Measurements from ENCODE around the gene PGM2L1.
A peak's percentile ranks its signal among the peaks of the same experiment; 100 is the strongest.
"Not testable (repeated sequence)": the region's sequence is repeated elsewhere in the genome, so short reads cannot be mapped to it uniquely, and the experiment has no call there.

PGM2L1 gene

DNA sequence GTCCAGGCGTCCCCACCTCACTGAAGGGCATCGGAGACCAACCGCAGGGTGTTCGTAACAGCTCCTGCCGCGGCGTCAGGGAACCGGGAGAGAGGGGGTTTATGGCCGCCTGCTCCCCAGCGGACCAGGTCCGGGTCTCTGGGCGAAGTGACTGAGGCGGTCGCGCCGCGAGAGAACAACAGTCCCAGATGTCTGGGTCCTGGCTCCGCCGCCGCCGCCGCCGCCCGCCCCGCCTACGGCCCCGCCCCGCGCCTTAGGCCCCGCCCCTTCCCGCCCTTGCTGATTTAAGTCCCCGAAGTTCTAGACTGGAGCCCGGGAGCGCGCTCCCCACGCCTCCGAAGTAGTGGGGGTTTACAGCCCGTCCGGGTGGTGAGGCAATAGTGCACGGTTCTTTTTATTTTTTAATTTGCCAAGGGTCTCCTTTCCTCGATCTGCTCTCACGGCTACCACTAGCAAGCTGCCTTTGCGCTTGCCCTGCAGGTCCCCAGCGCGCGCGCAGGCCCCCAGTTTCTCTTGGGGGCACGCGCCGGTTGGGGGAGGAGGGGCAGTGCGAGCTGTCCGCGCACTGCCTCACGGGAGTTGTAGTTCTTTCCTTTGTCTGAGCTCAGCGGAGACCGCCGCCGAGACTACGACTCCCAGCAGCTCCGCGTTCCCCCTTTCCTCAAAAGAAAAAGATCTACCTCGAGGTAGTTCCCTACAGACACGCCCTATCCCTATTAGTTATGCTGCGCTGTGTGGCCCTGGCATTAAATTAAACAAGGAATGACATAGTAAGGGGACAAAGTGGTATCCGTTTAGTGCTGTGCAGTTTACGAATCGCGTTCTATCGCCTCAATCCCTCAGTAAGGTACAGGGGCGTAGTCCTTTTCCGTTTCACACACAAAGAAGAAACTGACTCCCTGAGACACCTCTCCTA, at the start of gene PGM2L1:
TSS of gene PGM2L1 (minus strand) at position 190 of the 916 bp plus-strand sequence. CDS start 272 bp downstream, outside the sequence.
- peak; percentile 98 to 99 for DNase-seq

DNA sequence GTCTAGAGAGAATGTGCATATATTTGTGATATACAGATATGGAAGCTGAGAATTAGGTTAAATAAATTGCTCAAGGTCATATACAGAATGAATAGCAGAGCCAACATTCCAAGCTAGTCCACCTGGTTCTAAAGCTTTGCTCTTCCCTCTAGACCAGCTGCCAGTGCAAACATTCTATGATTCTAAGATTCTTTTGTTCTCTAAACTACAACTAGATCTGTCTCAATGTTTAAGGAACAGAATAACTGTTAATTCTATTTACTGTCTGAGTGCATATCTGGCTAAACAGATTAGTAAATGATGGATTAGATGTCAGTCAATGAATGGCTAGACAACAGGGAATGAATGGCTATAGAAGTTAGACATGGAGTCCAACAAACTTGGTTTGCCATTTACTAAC, 49.5 kb upstream of the PGM2L1 start:
- DNase-seq: no peak

DNA sequence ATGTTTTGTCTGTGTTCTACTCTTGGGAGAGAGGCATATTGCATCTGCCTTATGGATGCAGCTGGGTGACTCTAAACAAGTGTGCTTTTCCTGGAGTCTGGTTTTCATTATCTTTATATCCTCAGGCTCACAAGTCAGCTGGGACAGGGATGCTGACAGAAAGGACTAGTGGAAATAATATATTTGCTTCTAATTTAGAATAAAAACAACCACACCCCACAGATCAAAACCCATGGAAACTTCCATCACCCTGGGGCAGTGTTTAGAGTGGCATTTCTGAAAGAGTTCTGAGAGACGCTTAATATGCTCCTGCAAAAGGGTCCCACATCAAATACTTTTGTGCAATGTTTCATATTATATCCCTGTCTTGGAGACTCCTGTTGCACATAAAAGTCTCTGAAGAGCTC, 48.3 kb upstream of the PGM2L1 start:
- no peak for DNase-seq

- DNase-seq: peak; percentile 7 to 30
Measured at GRCh38 chr11:74444173-74444826, 46.1 kb upstream of the PGM2L1 start.

DNA sequence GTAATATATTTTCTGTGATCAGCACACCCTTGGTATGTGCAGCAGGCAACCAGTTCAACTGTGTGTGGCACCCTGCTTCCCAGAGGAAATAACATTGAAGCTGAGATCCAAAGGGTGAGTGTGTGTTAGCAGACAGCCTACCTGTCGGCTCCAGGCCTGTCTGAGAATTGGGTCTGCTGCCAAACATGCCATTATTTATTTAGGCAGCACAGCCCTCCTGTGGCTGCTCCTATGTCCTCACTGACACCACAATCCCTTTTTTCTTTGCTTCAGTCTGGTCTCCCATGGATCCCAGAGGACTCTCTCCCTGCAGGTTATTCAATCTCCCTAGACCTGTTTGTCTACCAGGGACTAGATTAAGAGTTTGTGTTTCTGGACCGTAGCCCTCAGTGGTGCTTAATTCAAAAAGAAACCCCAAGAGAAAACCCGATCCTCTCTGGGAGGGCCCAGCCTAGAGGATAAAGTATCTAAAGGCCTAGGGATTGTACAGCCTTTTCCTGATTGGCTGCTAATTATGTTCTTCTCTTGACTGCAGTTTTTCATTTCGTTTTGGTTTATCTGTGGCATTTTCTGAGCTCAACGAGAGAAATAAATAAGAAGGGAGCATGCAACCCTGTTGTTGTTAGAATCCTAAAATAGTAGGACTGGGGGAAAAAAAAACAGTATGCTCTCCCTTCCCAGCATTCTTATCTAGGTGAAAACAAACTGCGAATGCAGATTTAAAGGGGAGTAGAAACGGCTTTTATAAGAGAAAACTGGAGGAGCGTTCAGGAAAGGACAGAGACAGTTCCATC, 45.0 kb upstream of the PGM2L1 start:
- DNase-seq: peak; percentile 89 to 94

- no peak for DNase-seq
Measured at GRCh38 chr11:74442636-74443035, 44.4 kb upstream of the PGM2L1 start.

DNA sequence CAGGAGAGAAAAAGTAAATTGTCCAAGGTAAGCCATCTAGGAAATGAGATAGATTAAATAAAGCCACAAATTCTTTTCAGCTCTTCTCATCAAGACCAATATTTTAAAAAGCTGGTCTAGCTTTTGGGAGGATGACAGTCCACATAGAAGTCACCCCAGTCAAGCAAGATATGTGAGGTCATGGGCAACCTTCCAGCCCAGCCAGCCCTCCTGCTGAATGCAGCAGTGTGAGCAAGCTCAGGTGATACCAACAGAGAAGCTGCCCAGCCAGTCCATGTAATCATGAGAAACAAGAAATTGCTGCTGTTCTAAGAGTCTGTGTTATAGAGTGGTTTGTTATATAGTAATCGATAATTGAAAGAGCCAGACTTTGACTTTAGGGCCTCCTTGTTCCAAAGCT, 40.4 kb upstream of the PGM2L1 start:
- no peak for DNase-seq

GRCh38 chr11:74437441-74438042, 39.3 kb upstream of the PGM2L1 start:
- DNase-seq: no peak

DNA sequence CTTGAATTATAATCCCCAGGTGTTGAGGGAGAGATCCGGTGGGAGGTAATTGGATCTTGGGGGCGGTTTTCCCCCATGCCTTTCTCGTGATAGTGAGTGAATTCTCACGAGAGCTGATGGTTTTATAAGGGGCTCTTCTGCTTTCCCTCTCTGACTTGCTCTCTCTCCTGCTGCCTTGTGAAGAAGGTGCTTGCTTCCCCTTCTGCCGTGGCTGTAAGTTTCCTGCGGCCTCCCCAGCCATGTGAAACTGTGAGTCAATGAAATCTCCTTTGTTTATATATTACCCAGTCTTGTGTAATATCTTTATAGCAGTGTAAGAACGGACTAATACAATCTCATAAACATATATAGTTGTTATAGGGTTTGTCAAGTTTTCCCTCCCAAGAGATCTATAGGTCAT, 36.3 kb upstream of the PGM2L1 start:
- no peak for DNase-seq

GRCh38 chr11:74429205-74429604, 31.0 kb upstream of the PGM2L1 start:
- no peak for DNase-seq

DNA sequence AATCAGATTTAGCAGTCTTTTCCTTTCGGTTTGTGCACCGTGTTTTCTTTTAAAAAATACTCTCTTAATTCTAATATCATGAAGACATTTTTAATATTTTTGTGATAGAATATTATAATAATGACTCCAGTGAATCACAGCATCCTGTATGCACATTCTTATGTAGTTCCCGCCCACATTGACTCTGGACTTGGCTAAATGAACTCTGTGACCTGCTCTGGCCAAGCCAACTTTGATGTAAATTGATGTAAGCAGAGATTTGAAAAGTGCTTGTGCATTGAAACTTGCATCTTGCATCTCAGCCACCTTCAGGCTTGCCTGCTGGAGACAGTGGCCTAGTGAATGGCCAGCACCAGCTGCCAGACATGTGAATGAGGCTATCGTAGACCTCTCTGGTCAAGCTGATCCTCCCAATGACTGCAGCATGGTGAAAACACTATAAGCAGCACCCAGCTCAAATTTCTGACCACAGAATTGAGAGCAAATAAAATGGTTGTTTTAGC, 29.2 kb upstream of the PGM2L1 start:
- no peak for DNase-seq

DNA sequence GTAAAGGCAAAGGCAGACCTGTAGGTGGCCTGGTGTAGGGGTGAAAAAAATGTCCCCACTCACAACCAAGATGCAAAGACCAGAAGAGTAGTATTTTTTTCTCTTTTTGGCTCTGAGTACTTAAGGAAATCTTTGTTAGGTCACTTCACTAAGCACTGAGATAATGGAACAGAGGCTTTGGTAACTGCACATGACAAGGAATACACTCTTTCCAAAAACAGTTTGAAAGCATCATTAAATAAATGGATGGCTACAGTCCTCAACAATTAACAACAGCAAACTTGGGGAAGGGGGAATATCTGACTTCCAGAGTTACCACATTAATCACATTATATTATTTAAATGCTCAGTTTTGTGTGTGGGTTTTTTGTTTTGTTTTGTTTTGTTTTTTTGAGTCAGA, 26.9 kb upstream of the PGM2L1 start:
- DNase-seq: no peak

DNA sequence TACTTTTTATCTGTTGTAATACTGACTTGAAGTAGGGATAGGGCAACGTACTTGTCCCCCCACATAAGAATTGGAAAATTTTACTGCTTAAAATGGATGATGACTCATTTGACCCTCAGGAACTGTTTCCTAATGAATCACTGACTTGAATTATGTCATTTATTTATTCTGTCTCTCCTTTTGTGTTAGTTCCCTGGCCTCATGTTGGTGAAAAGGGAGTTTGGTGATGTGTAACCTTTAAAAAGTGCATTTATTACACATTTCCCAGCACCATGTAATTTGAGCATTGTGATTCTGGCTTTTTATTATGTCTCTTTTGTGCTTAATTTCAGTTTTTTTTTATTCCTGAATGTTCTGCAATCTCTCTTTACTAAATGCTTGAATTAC, 20.3 kb upstream of the PGM2L1 start:
- peak; percentile 73 to 76 for DNase-seq

DNA sequence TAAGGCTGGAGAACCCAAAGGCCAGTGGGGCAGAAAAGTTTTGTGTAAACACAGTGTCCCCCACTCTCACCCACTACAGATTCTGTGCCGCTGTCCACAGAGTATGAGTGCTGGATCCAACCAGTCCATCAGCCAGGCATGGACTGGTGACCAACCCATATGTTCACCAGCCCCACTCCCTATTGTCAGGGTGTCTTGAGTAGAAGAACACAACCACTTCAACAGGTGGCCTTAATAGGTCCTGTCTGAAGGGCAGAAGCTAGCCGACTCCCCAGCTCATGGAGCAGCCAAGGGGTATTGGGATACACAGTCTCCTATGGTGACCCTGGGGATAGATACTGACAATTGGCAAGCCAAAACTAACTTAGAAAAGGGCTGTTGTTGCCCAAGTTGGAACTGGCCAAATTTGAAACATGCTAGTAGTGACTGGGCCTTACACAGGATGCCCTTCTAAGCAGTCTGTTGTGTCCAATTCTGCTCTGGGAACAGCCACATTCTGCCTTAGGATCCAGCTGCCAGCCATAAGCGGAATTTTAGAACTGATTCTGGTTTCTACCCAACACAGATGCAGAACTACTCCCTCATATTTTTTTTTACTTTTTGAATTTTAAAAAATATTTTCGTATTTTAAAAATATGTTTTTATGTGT, 19.8 kb upstream of the PGM2L1 start:
- DNase-seq: peak in 1 of 2 experiments; percentile 38

DNA sequence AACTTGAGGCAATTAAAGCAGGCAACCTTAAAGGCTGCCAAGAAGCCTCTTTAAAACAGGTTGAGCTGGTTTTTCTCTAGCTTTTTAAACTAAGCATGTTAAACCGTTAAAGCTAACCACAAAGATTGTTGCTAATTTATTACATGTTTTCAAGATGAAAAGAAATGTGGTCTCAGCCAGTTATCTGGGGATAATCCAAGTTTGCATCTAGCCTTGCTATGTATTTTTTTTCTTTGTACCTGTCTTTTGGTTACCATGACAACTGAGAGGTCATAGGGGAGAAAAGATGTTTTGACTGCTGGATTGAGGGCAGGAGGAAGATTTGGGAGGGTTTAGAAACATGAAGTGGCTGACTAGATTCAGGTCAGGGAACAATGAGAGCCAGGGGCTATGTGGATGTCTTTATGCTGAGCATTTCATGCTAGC, 19.2 kb upstream of the PGM2L1 start:
- peak in 1 of 2 experiments; percentile 9 for DNase-seq

- DNase-seq: not testable (repeated sequence)
Measured at GRCh38 chr11:74416974-74417373, 18.7 kb upstream of the PGM2L1 start.

DNA sequence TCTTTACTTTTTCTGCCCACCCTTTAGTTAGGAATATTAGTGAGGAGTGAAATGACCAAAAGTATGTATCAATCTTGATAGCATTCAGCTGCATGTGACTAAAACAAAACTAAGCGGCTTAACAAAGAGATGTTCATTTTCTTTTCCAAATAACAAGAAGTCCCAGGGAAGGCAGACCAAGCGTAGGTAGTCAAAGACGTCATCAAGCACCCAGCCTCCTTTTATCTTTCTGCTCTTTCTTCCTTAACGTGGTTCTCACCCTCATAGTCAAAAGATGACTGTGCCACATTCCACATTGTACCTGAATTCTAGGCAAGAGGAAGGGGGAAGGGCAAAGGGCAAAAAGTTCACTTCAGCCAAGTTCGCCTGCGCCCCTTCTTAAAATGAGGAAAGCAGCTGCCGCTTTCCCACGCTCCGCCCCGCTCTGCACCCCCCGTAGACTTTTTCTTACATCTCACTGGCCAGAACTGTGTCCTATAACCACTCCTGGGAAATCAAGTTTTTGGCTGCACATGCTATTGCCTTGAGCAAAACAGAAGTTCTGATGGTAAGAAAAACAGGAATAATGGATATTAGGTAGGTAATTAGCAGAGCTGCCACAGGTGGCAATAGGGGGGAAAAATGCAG, 14.6 kb upstream of the PGM2L1 start:
- DNase-seq: no peak

DNA sequence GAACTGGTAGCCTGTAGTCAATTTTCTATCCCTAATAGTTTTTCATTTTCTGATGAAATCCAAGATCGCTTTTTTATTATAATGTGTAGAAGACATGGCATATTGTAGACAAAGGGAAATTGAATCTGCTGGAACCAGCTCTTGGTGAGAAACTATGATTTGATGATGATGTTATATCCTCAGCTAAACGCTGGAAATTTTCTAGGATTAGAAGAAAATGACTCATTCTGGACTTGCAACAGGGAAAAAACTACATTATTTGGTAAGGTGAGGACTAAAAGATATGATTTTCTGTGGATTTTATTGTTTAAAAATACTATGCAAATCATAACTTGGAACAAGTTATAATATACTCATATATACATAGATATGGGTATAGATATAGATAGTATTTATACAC, 14.1 kb upstream of the PGM2L1 start:
- no peak for DNase-seq

DNA sequence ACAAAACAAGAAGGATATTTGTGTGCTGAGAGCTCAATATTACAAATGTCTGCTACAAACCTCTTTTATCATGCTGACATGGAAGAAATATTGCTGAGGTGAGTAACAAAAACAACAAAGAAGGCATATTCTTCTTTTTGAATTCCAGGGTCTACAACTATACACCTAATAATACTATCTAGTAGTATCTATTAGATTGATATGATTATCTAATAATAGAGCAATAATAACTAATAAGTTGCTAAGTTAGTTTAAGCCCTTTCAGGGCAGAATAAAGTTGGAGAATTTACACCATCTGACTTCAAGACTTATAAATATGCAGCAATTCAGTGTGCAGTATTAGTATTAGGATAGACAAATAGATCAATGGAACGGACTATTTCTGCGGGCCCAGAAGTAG, 11.4 kb upstream of the PGM2L1 start:
- no peak for DNase-seq

DNA sequence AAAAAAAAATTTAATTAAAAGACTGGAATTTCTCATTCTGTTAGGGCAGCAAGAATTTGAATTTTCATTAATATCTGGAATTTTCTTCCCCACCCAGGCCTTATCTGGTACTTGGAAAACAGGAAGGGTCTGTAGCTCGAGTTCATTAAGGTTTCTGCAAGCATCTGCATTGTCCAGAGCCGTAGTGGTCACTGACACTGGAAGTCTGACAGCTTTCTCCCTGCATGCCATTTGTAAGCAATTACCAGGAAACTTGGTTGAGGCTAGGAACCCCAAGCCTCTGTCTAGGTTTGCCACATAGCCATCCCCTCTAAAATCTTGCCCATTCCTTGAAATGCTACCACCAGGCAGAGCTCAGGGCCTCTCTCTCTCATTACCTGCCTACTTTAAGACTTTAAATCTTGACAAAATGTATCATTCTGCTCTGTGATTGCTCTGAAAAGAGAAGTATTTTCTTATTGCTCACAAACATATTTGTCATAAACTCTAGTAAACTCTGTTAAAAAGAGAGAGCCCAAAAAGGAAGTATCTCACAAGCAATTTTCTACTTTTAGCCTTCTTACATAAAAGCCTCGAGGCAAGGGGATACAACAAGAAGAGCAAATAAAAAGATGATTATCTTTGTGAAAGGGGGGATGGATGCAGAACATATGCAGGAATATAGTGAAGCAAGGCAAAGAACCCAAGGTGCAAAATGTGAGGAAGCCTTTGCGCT, 5.5 kb upstream of the PGM2L1 start:
- DNase-seq: no peak

GRCh38 chr11:74400606-74401005, 2.4 kb upstream of the PGM2L1 start:
- no peak for DNase-seq
